Neural cell (in vitro differentiated cells): ENCODE data around the gene RIC3. TPM values are rescaled to one million over a fixed set of nuclear protein-coding genes. Genes with fewer than 3 reads are reported as not detected.

Experiments used
- H2AFZ ChIP-seq: fragments of 200-600, 300-800 bp; sonication (generic), shearing (Covaris generic); 2 replicates; pipeline ENCODE4 v1.6.0; 2014; ENCODE audit warnings: low read depth, mild to moderate bottlenecking, antibody characterized with exemption, low read length, moderate library complexity
- H3F3A ChIP-seq: fragments of 200-600 bp; shearing (Covaris generic); 2 replicates; pipeline ENCODE4 v1.6.1; 2016; ENCODE audit warnings: mild to moderate bottlenecking, moderate library complexity, mixed read lengths, antibody characterized with exemption, low read length; ENCODE audit not compliant: insufficient read depth, poor library complexity, severe bottlenecking
- H3K27ac ChIP-seq: fragments of 200-600, 300-800 bp; sonication (generic), shearing (Covaris generic); 2 replicates; pipeline ENCODE4 v1.5.1; 2014; ENCODE audit warnings: mild to moderate bottlenecking, low read length, moderate library complexity
- H3K27me3 ChIP-seq: fragments of 300-800, 200-600 bp; sonication (generic), shearing (Covaris generic); 2 replicates; pipeline ENCODE4 v1.6.0; 2014; ENCODE audit warnings: mild to moderate bottlenecking, low read depth, low read length, moderate library complexity; ENCODE audit not compliant: insufficient read depth
- H3K36me3 ChIP-seq: fragments of 300-800, 200-600 bp; sonication (generic), shearing (Covaris generic); 2 replicates; pipeline ENCODE4 v1.5.1; 2014; ENCODE audit warnings: mild to moderate bottlenecking, antibody characterized with exemption, low read length, moderate library complexity; ENCODE audit not compliant: insufficient read depth
- H3K4me2 ChIP-seq: fragments of 300-800, 200-600 bp; sonication (generic), shearing (Covaris generic); 2 replicates; pipeline ENCODE4 v1.6.0; 2014; ENCODE audit warnings: mild to moderate bottlenecking, low read length
- H3K4me3 ChIP-seq: fragments of 300-800, 200-600 bp; sonication (generic), shearing (Covaris generic); 2 replicates; pipeline ENCODE4 v1.5.1; 2014; ENCODE audit warnings: mild to moderate bottlenecking, low read length, moderate library complexity
- H3K79me2 ChIP-seq: fragments of 200-600 bp; shearing (Covaris generic); replicated peaks from 2 replicates; pipeline ENCODE4 v1.6.0; 2014; ENCODE audit warnings: mild to moderate bottlenecking, low read length, moderate library complexity; ENCODE audit not compliant: insufficient read depth
- H3K9ac ChIP-seq: fragments of 300-800, 200-600 bp; sonication (generic), shearing (Covaris generic); 2 replicates; pipeline ENCODE4 v1.6.1; 2016; ENCODE audit warnings: mild to moderate bottlenecking, low read length, mixed read lengths
- H3K9me2 ChIP-seq: fragments of 200-600 bp; shearing (Covaris generic); 2 replicates; pipeline ENCODE4 v1.6.1; 2016; ENCODE audit warnings: mild to moderate bottlenecking, low read length, mixed read lengths; ENCODE audit not compliant: insufficient read depth
- H3K9me3 ChIP-seq: fragments of 200-600, 300-800 bp; sonication (generic), shearing (Covaris generic); 2 replicates; pipeline ENCODE4 v1.6.1; 2016; ENCODE audit warnings: mild to moderate bottlenecking, mixed run types, low read length, moderate library complexity, mixed read lengths
- H4K20me1 ChIP-seq: fragments of 200-600 bp; shearing (Covaris generic); 2 replicates; pipeline ENCODE4 v1.6.1; 2016; ENCODE audit warnings: mild to moderate bottlenecking, mixed run types; ENCODE audit not compliant: insufficient read depth
- EP300 ChIP-seq: fragments of 450-650 bp; conservative IDR thresholded peaks from 2 replicates; pipeline ENCODE4 v1.6.1; 2014; ENCODE audit warnings: antibody characterized with exemption, mild to moderate bottlenecking, moderate library complexity; ENCODE audit not compliant: poor library complexity, severe bottlenecking
- EZH2 ChIP-seq: fragments of 200-600, 300-800 bp; shearing (Covaris generic), sonication (generic); IDR thresholded peaks from 2 replicates; pipeline ENCODE4 v1.6.1; 2014; ENCODE audit warnings: antibody characterized with exemption, low read length, borderline replicate concordance, mild to moderate bottlenecking; ENCODE audit not compliant: insufficient read depth, poor library complexity, severe bottlenecking
- MXI1 ChIP-seq: fragments of 450-650 bp; conservative IDR thresholded peaks from 2 replicates; pipeline ENCODE4 v1.6.1; 2014; ENCODE audit warnings: antibody characterized with exemption, mild to moderate bottlenecking; ENCODE audit not compliant: poor library complexity, severe bottlenecking
- POLR2AphosphoS5 ChIP-seq: IDR thresholded peaks from 2 replicates; pipeline ENCODE4 v1.6.1; 2012
- RAD21 ChIP-seq: fragments of 450-650 bp; conservative IDR thresholded peaks from 2 replicates; pipeline ENCODE4 v1.6.1; 2014; ENCODE audit warnings: antibody characterized with exemption, mild to moderate bottlenecking, moderate library complexity
- SMC3 ChIP-seq: fragments of 450-650 bp; conservative IDR thresholded peaks from 2 replicates; pipeline ENCODE4 v1.6.1; 2014; ENCODE audit warnings: antibody characterized with exemption, mild to moderate bottlenecking, moderate library complexity; ENCODE audit not compliant: poor library complexity
- TAF1 ChIP-seq: IDR thresholded peaks from 2 replicates; pipeline ENCODE4 v1.6.1; 2012; ENCODE audit warnings: low read depth
- polyA plus RNA-seq: library from polyadenylated mRNA; depleted of rRNA; stranded (reverse); fragments of >200 nt; gene quantifications from 2 replicates; pipeline ENCODE4 v1.2.3, GENCODE V29; 2014
- TF ChIP-seq, protein P1 (sequence below): IDR thresholded peaks from 2 replicates; pipeline ENCODE4 v1.6.1; 2012; ENCODE audit warnings: borderline replicate concordance
- TF ChIP-seq, protein P2 (sequence below): fragments of 450-650 bp; IDR thresholded peaks from 2 replicates; pipeline ENCODE4 v1.5.1; 2014; ENCODE audit warnings: antibody characterized with exemption, mild to moderate bottlenecking, moderate library complexity; ENCODE audit not compliant: poor library complexity, severe bottlenecking

RIC3 gene
- polyA plus RNA-seq, 1 donor from 2014 or later, result 94.5 TPM

DNA sequence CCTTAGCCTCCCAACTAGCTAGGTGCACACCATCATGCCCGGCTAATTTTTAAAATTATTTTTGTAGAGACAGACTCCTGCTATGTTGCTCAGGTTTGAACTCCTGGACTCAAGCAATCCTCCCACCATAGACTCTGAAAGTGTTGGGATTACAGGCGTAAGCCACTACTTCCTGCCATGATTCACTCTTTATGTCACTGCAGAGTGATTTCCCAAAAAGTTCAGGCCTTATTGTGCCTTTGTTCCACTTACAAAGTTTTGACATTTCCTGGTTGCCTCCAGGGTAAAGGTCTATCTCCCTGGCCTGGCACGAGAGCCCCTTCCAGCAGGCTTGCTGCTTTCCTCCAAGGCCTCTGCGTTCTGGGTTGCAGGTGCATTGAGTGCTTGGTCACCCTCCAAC is 44.6 kb upstream of the RIC3 start:
- no peak for TF ChIP-seq EP300
- TF ChIP-seq, protein P1, sequence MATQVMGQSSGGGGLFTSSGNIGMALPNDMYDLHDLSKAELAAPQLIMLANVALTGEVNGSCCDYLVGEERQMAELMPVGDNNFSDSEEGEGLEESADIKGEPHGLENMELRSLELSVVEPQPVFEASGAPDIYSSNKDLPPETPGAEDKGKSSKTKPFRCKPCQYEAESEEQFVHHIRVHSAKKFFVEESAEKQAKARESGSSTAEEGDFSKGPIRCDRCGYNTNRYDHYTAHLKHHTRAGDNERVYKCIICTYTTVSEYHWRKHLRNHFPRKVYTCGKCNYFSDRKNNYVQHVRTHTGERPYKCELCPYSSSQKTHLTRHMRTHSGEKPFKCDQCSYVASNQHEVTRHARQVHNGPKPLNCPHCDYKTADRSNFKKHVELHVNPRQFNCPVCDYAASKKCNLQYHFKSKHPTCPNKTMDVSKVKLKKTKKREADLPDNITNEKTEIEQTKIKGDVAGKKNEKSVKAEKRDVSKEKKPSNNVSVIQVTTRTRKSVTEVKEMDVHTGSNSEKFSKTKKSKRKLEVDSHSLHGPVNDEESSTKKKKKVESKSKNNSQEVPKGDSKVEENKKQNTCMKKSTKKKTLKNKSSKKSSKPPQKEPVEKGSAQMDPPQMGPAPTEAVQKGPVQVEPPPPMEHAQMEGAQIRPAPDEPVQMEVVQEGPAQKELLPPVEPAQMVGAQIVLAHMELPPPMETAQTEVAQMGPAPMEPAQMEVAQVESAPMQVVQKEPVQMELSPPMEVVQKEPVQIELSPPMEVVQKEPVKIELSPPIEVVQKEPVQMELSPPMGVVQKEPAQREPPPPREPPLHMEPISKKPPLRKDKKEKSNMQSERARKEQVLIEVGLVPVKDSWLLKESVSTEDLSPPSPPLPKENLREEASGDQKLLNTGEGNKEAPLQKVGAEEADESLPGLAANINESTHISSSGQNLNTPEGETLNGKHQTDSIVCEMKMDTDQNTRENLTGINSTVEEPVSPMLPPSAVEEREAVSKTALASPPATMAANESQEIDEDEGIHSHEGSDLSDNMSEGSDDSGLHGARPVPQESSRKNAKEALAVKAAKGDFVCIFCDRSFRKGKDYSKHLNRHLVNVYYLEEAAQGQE, result no peak
- TF ChIP-seq SMC3, result no peak
- no peak for TF ChIP-seq EZH2
- TF ChIP-seq RAD21, result no peak
- no peaks in the 10 kb centered on the region for H3K9me3 ChIP-seq
- no peak overlapping the region for H2AFZ ChIP-seq
- H3K4me3 ChIP-seq, result no peak overlapping the region
- H3F3A ChIP-seq, result no peaks in the 10 kb centered on the region
- no peaks in the 10 kb centered on the region for H3K9me2 ChIP-seq
- no peaks in the 10 kb centered on the region for H4K20me1 ChIP-seq
- no peak overlapping the region for H3K27ac ChIP-seq
- H3K36me3 ChIP-seq, result no peaks in the 10 kb centered on the region
- H3K79me2 ChIP-seq, result no peaks in the 10 kb centered on the region
- no peak overlapping the region for H3K9ac ChIP-seq
- no peaks in the 10 kb centered on the region for H3K27me3 ChIP-seq
- no peak overlapping the region for H3K4me2 ChIP-seq

DNA sequence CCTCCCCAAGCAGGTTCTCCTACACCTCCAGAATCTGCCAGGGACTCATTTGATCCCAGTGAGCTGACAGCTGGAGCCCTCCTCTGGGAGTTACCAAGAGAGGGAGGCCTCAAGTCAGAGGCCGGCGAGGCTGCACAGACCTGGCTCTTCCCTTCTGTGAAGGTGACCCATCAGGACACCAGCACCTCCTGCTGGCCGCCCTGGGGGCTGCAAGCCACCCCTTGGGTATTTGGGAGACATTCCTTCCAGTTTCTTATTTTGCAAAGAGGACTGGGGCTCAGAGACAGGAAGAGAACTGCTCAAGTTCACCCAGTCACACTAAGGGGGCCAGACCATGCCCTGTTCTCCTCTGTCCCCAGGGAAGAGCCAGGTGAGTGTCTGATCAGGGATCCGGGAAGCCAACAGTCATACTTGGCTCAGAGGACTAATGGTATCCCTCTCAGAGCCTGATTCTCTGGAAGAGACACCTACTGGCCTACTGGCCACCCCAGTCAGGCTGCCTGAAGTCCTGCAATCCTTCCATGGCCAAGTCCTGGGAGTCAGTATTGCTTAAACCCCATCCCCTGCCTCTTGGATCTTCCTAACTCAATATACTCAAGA is 40.5 kb upstream of the RIC3 start:
- no peak for TF ChIP-seq POLR2AphosphoS5
- TF ChIP-seq, protein P2, sequence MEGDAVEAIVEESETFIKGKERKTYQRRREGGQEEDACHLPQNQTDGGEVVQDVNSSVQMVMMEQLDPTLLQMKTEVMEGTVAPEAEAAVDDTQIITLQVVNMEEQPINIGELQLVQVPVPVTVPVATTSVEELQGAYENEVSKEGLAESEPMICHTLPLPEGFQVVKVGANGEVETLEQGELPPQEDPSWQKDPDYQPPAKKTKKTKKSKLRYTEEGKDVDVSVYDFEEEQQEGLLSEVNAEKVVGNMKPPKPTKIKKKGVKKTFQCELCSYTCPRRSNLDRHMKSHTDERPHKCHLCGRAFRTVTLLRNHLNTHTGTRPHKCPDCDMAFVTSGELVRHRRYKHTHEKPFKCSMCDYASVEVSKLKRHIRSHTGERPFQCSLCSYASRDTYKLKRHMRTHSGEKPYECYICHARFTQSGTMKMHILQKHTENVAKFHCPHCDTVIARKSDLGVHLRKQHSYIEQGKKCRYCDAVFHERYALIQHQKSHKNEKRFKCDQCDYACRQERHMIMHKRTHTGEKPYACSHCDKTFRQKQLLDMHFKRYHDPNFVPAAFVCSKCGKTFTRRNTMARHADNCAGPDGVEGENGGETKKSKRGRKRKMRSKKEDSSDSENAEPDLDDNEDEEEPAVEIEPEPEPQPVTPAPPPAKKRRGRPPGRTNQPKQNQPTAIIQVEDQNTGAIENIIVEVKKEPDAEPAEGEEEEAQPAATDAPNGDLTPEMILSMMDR, result no peak
- no peak for TF ChIP-seq SMC3
- TF ChIP-seq, protein P1, result no peak
- no peak for TF ChIP-seq EP300
- no peak for TF ChIP-seq EZH2
- no peak for TF ChIP-seq TAF1
- TF ChIP-seq MXI1, result no peak
- TF ChIP-seq RAD21, result no peak
- no peak overlapping the region for H3K27ac ChIP-seq
- H3K9me2 ChIP-seq, result no peaks in the 10 kb centered on the region
- no peak overlapping the region for H3K9ac ChIP-seq
- no peaks in the 10 kb centered on the region for H3F3A ChIP-seq
- H3K27me3 ChIP-seq, result no peaks in the 10 kb centered on the region
- H4K20me1 ChIP-seq, result no peaks in the 10 kb centered on the region
- H3K4me3 ChIP-seq, result no peak overlapping the region
- no peaks in the 10 kb centered on the region for H3K9me3 ChIP-seq
- no peaks in the 10 kb centered on the region for H3K79me2 ChIP-seq
- H3K36me3 ChIP-seq, result no peaks in the 10 kb centered on the region
- no peak overlapping the region for H3K4me2 ChIP-seq
- no peak overlapping the region for H2AFZ ChIP-seq
